PC-3 (cell line): ENCODE measurements around the gene MACO1. TPM values are rescaled to one million over a fixed set of nuclear protein-coding genes. Genes with fewer than 3 reads are reported as not detected.
A peak's percentile ranks its signal among the peaks of the same experiment; 100 is the strongest.
"Not testable (repeated sequence)": the region's sequence is repeated elsewhere in the genome, so short reads cannot be mapped to it uniquely, and the experiment has no call there.

Experiments
- ATAC-seq: fragments of 200-7000 bp; cut with Tn5 transposase; 2 replicates; pipeline ENCODE4 v1.9.1; 2020; ENCODE audit warnings: mild to moderate bottlenecking, moderate library complexity
- Bru-seq: library from RNA; stranded (reverse); fragments of 400-500 nt; gene quantifications from one replicate; lab custom pipeline; 2021; lab: Mats Ljungman, UMichigan
- BruChase-seq, 2 experiments: library from RNA; stranded (reverse); fragments of 400-500 nt; gene quantifications; one replicate each; lab custom pipeline; 2021; lab: Mats Ljungman, UMichigan
- BruUV-seq: library from RNA; stranded (reverse); fragments of 400-500 nt; replicated peaks from 2 replicates; lab custom pipeline; 2021; lab: Mats Ljungman, UMichigan
- CTCF ChIA-PET: fragments of 300-600 bp; sonication (Branson Sonifier 250); formaldehyde crosslinking; loops from one replicate; lab custom pipeline; 2022; ENCODE audit warnings: antibody characterized with exemption; lab: Charles Lee
- POLR2A ChIA-PET: fragments of 300-600 bp; sonication (Branson Sonifier 250); formaldehyde crosslinking; loops from one replicate; lab custom pipeline; 2022; ENCODE audit warnings: antibody characterized with exemption; ENCODE audit not compliant: unreplicated experiment; lab: Charles Lee
- DNase-seq: peaks from one replicate; pipeline ENCODE4 v3.0.0-alpha.2; 2015
- H2AFZ ChIP-seq: fragments of 300-600 bp; sonication (generic); 2 replicates; pipeline ENCODE4 v1.6.0; 2016; ENCODE audit warnings: antibody characterized with exemption, low read length
- H3F3A ChIP-seq: fragments of 300-600 bp; sonication (generic); one replicate; pipeline ENCODE4 v1.6.0; 2017; ENCODE audit warnings: antibody characterized with exemption, low read length, control low read depth, mild to moderate bottlenecking; ENCODE audit not compliant: unreplicated experiment
- H3K27ac ChIP-seq: fragments of 300-600 bp; sonication (generic); 2 replicates; pipeline ENCODE4 v1.5.1; 2016; ENCODE audit warnings: mild to moderate bottlenecking, low read length
- H3K27me3 ChIP-seq: fragments of 300-600 bp; sonication (generic); 2 replicates; pipeline ENCODE4 v1.6.1; 2016; ENCODE audit warnings: low read length, mixed read lengths
- H3K36me3 ChIP-seq: fragments of 300-600 bp; sonication (generic); 2 replicates; pipeline ENCODE4 v1.6.1; 2016; ENCODE audit warnings: low read depth, mixed run types, low read length, mixed read lengths
- H3K4me1 ChIP-seq: fragments of 300-600 bp; sonication (generic); 2 replicates; pipeline ENCODE4 v1.5.1; 2016; ENCODE audit warnings: low read length; ENCODE audit not compliant: insufficient read depth
- H3K4me2 ChIP-seq: fragments of 300-600 bp; sonication (generic); 2 replicates; pipeline ENCODE4 v1.6.0; 2016; ENCODE audit warnings: low read length
- H3K4me3 ChIP-seq: fragments of 300-600 bp; sonication (generic); 2 replicates; pipeline ENCODE4 v1.5.1; 2016; ENCODE audit warnings: mild to moderate bottlenecking, low read length, mixed read lengths
- H3K79me2 ChIP-seq: fragments of 300-600 bp; sonication (generic); 2 replicates; pipeline ENCODE4 v1.6.1; 2017; ENCODE audit warnings: low read length, mixed read lengths
- H3K9ac ChIP-seq: fragments of 300-600 bp; sonication (generic); 2 replicates; pipeline ENCODE4 v1.6.0; 2016; ENCODE audit warnings: mild to moderate bottlenecking, low read length
- H3K9me2 ChIP-seq: fragments of 300-600 bp; sonication (generic); replicated peaks from 2 replicates; pipeline ENCODE4 v1.6.1; 2016; ENCODE audit warnings: mixed run types, low read length, mixed read lengths
- H3K9me3 ChIP-seq: fragments of 300-600 bp; sonication (generic); 2 replicates; pipeline ENCODE4 v1.6.1; 2016; ENCODE audit warnings: low read length, mixed read lengths
- H4K20me1 ChIP-seq: fragments of 300-600 bp; sonication (generic); 2 replicates; pipeline ENCODE4 v1.6.1; 2016; ENCODE audit warnings: low read length, mixed read lengths
- CTCF ChIP-seq: fragments of 300-600 bp; sonication (generic); conservative IDR thresholded peaks from 2 replicates; pipeline ENCODE4 v1.5.1; 2017; ENCODE audit warnings: antibody characterized with exemption, low read depth, mild to moderate bottlenecking, low read length
- EZH2 ChIP-seq: fragments of 300-600 bp; sonication (generic); IDR thresholded peaks from one replicate; pipeline ENCODE4 v1.6.1; 2017; ENCODE audit warnings: antibody characterized with exemption, mild to moderate bottlenecking, low read length; ENCODE audit not compliant: unreplicated experiment
- EZH2phosphoT487 ChIP-seq: fragments of 300-600 bp; sonication (generic); IDR thresholded peaks from 2 replicates; pipeline ENCODE4 v1.6.1; 2018; ENCODE audit warnings: mild to moderate bottlenecking, antibody characterized with exemption, low read length, borderline replicate concordance
- intact Hi-C: fragments of 100-400 bp; cut with micrococcal nuclease; formaldehyde crosslinking; loops from 2 replicates; pipeline ENCODE4 v1.9.0; 2023
- long read RNA-seq: library from polyadenylated mRNA; unstranded; transcript quantifications from one replicate; pipeline ENCODE4 v2.0.0, GENCODE V29; 2021; ENCODE audit not compliant: unreplicated experiment
- total RNA-seq: library from RNA; depleted of rRNA; stranded (reverse); fragments of >200 nt; gene quantifications from 2 replicates; pipeline ENCODE4 v1.2.3, GENCODE V29; 2014; rRNA removed

The MACO1 gene
- total RNA-seq (13.6 and 14.0 TPM in 2 replicates), Bru-seq, nascent RNA (percentile 73 among the genes with signal in this experiment), BruChase-seq, experiment 1, labeled RNA remaining after a 6-hour chase (percentile 65 among the genes with signal in this experiment), BruChase-seq, experiment 2, labeled RNA remaining after a 2-hour chase (percentile 64 among the genes with signal in this experiment)
- long read RNA-seq, partial matches to known transcripts: 11 of 17 reads
- long read RNA-seq, other reads (novel, unspliced or antisense): 3 of 17 reads

- Histone ChIP-seq H3F3A (no peaks in the 10 kb centered on the region), H3K4me1 (peaks cover 34% of the 10 kb centered on the region), H3K9ac (peak within 1 kb of the TSS; percentile 84), H3K27ac (peak within 1 kb of the TSS; percentile 63), H3K79me2 (peaks cover 40% of the 10 kb centered on the region), H3K4me2 (peak within 1 kb of the TSS; percentile 93), H3K9me3 (no peaks in the 10 kb centered on the region), H2AFZ (peak within 1 kb of the TSS; percentile 84), H3K27me3 (no peaks in the 10 kb centered on the region), H3K36me3 (no peaks in the 10 kb centered on the region), H3K9me2 (no peaks in the 10 kb centered on the region), H3K4me3 (peak within 1 kb of the TSS; percentile 92), H4K20me1 (peaks cover 14% of the 10 kb centered on the region; the same call in 1 of the 2 replicates)
- intact Hi-C loops: loop anchor here (5.0 to 10.0 kb wide), 2 partner anchors 72 to 96 kb away; partner anchors contain the start of gene TMEM50A
- DNase-seq (peak; percentile 97), ATAC-seq (peak; percentile 89)
- CTCF ChIA-PET: no interaction called here
- POLR2A ChIA-PET: no interaction called here
- TF ChIP-seq EZH2phosphoT487: no peak
- no peak for TF ChIP-seq CTCF
- TF ChIP-seq EZH2: no peak
- BruUV-seq: no TSS peak
Measured at GRCh38 chr1:25430073-25430966, at the start of gene MACO1. TSS of gene MACO1 (plus strand) at chr1:25430897. CDS start at chr1:25431099, 202 bp downstream.

GRCh38 chr1:25382543-25382942 is 48.2 kb upstream of the MACO1 start:
- POLR2A ChIA-PET, H4K20me1 ChIP-seq, BruUV-seq, H3K27me3 ChIP-seq, H3K9ac ChIP-seq, H3K27ac ChIP-seq, H2AFZ ChIP-seq, H3K4me1 ChIP-seq, H3K79me2 ChIP-seq, DNase-seq, H3K36me3 ChIP-seq, H3K4me3 ChIP-seq, ATAC-seq, CTCF ChIA-PET, intact Hi-C loops, H3F3A ChIP-seq, H3K4me2 ChIP-seq, H3K9me2 ChIP-seq, H3K9me3 ChIP-seq: not testable (repeated sequence)

GRCh38 chr1:25383090-25383489 is 47.6 kb upstream of the MACO1 start:
- ATAC-seq, CTCF ChIA-PET: not testable (repeated sequence)

GRCh38 chr1:25383875-25384274 is 46.8 kb upstream of the MACO1 start:
- DNase-seq, POLR2A ChIA-PET, H2AFZ ChIP-seq: not testable (repeated sequence)

More at GRCh38 chr1:25383090-25383489, 47.6 kb upstream of the MACO1 start:
- H3K4me3 ChIP-seq, H3K9ac ChIP-seq, H3F3A ChIP-seq, H3K9me2 ChIP-seq, H3K4me2 ChIP-seq, H4K20me1 ChIP-seq, H3K4me1 ChIP-seq, H3K27me3 ChIP-seq, H3K36me3 ChIP-seq, H3K27ac ChIP-seq, POLR2A ChIA-PET, H3K79me2 ChIP-seq, H3K9me3 ChIP-seq, DNase-seq, intact Hi-C loops, H2AFZ ChIP-seq, BruUV-seq: not testable (repeated sequence)

GRCh38 chr1:25387096-25387495 is 43.6 kb upstream of the MACO1 start:
- H3K9me2 ChIP-seq, BruUV-seq, H3K4me3 ChIP-seq, H3K9me3 ChIP-seq, H3K27ac ChIP-seq, ATAC-seq, H3K4me2 ChIP-seq, H3K9ac ChIP-seq, POLR2A ChIA-PET, CTCF ChIA-PET, H3K36me3 ChIP-seq, DNase-seq, H3K79me2 ChIP-seq, H3K27me3 ChIP-seq, intact Hi-C loops, H3K4me1 ChIP-seq, H4K20me1 ChIP-seq, H3F3A ChIP-seq, H2AFZ ChIP-seq: not testable (repeated sequence)

More at GRCh38 chr1:25383875-25384274, 46.8 kb upstream of the MACO1 start:
- CTCF ChIA-PET, H3K27ac ChIP-seq, H3K79me2 ChIP-seq, H3K9me2 ChIP-seq, H3K27me3 ChIP-seq, BruUV-seq, H4K20me1 ChIP-seq, H3K9me3 ChIP-seq, H3K4me3 ChIP-seq, H3K4me2 ChIP-seq, H3K4me1 ChIP-seq, H3K36me3 ChIP-seq, H3F3A ChIP-seq, H3K9ac ChIP-seq, ATAC-seq, intact Hi-C loops: not testable (repeated sequence)
